ENCODE data around the gene SFT2D2.

Gene SFT2D2

DNA sequence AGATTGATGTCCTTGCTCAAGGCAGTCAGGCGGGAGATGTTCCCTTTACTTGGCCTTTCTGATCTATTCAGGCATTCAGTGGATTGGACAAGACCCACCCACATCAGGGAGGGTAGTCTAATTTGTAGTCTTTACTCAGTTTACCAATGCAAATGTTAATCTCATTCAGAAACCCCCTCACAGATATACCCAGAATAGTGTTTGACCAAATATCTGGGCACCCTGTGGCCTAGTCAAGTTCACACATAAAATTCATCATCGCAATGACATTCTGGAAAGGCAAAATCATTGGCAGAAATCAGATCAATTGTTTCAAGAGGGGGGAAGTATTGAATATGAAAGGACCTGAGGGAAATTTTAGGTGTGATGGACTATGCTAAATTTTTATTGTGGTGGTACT is 12.5 kb upstream of the SFT2D2 start:
- H3K4me3 ChIP-seq (ENCODE audit: low read length), result no peak overlapping the region
- TF ChIP-seq, protein P1, sequence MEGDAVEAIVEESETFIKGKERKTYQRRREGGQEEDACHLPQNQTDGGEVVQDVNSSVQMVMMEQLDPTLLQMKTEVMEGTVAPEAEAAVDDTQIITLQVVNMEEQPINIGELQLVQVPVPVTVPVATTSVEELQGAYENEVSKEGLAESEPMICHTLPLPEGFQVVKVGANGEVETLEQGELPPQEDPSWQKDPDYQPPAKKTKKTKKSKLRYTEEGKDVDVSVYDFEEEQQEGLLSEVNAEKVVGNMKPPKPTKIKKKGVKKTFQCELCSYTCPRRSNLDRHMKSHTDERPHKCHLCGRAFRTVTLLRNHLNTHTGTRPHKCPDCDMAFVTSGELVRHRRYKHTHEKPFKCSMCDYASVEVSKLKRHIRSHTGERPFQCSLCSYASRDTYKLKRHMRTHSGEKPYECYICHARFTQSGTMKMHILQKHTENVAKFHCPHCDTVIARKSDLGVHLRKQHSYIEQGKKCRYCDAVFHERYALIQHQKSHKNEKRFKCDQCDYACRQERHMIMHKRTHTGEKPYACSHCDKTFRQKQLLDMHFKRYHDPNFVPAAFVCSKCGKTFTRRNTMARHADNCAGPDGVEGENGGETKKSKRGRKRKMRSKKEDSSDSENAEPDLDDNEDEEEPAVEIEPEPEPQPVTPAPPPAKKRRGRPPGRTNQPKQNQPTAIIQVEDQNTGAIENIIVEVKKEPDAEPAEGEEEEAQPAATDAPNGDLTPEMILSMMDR (conservative IDR thresholded peaks at IDR 0.05; ENCODE audit: low read depth, low read length), result no peak
- DNase-seq (ENCODE audit: low read depth), result no peak

DNA sequence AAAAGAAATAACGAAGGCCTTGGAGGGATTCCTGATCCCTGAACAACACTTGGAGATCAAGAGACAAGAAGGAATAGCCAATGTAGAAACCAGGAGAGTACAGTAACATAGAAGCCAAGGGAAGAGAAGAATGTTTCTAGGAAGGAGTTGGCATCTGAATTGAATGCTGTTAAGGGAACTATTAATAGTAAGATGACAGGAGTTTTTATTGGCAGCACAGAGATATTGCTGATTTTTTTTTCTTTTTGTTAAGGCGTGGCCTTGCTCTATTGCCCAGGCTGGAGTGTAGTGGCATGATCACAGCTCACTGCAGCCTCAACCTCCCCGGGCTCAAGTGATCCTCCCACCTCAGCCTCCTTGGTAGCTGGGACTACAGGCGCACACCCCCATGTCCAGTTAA is 9.6 kb upstream of the SFT2D2 start:
- TF ChIP-seq, protein P1 (conservative IDR thresholded peaks at IDR 0.05; ENCODE audit: low read depth, low read length), result no peak
- H3K4me3 ChIP-seq (ENCODE audit: low read length), result no peak overlapping the region

DNA sequence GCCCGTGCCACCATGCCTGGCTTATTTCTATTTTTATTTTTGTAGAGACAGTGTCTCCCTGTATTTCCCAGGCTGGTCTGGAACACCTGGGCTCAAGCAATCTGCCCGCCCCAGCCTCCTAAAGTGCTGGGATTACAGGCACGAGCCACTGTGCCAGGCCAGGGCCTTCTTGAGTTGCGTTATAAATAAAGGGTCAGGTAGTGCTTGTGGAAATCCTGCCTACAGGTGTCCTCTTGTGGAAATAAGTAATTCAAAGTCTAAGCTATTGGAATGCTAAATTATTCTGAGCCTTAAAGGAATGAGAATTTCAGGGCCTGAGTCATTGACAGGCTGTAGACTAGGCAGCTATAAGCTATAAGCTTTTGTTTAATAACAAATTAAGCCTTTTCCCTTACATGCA is 8.1 kb upstream of the SFT2D2 start:
- no peak for DNase-seq (ENCODE audit: low read depth)
- H3K4me3 ChIP-seq (ENCODE audit: low read length), result no peak overlapping the region
- TF ChIP-seq, protein P1 (conservative IDR thresholded peaks at IDR 0.05; ENCODE audit: low read depth, low read length), result no peak

More for the DNA sequence above, 9.6 kb upstream of the SFT2D2 start:
- no peak for DNase-seq (ENCODE audit: low read depth)

DNA sequence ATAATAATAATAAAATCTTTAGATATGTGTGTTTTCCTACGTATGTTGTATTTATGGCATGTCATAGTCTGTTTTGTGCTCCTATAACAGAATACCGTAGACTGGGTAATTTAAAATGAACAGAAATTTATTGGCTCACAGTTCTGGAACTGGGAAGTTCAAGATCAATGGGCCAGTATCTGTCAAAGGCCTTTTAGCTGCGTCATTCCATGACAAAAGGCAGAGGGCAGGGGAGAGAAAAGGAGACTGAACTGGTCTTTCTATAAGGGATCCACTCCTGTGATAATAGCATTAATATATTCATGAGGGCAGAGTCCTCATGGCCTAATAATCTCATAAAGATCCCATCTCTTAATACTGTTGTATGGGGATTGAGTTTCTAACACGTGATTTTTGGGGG is 7.1 kb upstream of the SFT2D2 start:
- TF ChIP-seq, protein P1 (conservative IDR thresholded peaks at IDR 0.05; ENCODE audit: low read depth, low read length), result no peak
- no peak for DNase-seq (ENCODE audit: low read depth)
- H3K4me3 ChIP-seq (ENCODE audit: low read length), result no peak overlapping the region

DNA sequence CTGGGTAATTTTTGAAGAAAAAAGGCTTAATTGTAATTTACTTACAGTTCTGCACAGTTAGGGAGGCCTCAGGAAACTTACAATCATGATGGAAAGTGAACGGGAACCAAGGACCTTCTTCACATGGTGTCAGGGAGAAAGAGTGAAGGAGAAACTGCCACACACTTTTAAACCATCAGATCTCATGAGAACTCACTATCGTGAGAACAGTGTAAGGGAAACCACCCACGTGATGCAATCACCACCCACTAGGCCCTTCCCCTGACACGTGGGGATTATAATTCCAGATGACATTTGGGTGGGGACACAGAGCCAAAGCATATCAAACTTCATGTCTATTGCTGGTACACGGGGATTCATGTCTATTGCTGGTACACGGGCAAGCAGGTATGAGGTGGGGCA is 5.3 kb upstream of the SFT2D2 start:
- no peak for DNase-seq (ENCODE audit: low read depth)
- H3K4me3 ChIP-seq (ENCODE audit: low read length), result no peak overlapping the region
- TF ChIP-seq, protein P1 (conservative IDR thresholded peaks at IDR 0.05; ENCODE audit: low read depth, low read length), result no peak

DNA sequence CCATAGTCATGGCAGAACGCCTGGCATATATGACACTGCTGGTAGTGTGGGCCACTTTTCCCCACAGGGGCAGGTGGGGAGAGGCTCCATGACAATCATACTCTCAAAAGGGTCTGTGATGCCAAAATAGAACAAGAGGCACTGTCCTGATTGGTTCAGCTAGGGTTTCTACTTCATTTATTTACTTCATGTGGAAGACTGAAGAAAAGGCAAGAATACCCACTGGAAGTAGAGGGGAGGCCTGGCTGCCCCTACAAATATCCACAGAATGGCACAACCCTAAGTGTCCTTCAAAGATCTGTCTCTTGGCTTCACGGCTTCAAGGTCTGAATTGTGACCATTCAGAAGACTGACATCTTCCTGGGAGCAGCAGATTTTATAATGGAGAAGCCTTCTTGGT is 4.5 kb upstream of the SFT2D2 start:
- TF ChIP-seq, protein P1 (conservative IDR thresholded peaks at IDR 0.05; ENCODE audit: low read depth, low read length), result no peak

DNA sequence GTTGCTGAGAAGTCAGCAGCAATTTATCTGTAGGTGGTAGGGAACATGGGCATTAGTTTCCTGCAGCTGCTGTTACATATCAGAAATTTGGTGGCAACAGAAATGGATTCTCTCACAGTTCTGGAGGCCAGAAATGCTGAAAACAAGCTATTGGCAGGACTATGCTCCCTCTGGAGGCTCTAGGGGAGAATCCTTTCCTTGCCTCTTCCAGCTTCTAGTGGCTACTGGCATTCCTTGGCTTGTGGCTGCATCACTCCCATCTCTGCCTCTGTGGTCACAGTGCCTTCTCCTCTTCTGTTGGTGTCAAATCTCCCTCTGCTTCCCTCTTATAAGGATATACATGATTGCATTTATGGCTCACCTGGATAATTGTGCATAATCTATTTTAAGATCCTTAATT is 2.5 kb upstream of the SFT2D2 start:
- no peak for DNase-seq (ENCODE audit: low read depth)
- H3K4me3 ChIP-seq (ENCODE audit: low read length), result no peak overlapping the region
- TF ChIP-seq, protein P1 (conservative IDR thresholded peaks at IDR 0.05; ENCODE audit: low read depth, low read length), result no peak

More for the DNA sequence above, 4.5 kb upstream of the SFT2D2 start:
- H3K4me3 ChIP-seq (ENCODE audit: low read length), result no peak overlapping the region
- DNase-seq (ENCODE audit: low read depth), result no peak
